HG02678 (cell line): ENCODE data around the gene ABCF2.

Experiments
- ATAC-seq: cut with Tn5 transposase; IDR thresholded peaks from one replicate; pipeline ENCODE4 v1.9.1; 2021; ENCODE audit warnings: mild to moderate bottlenecking, moderate library complexity; ENCODE audit not compliant: unreplicated experiment

Gene ABCF2

DNA sequence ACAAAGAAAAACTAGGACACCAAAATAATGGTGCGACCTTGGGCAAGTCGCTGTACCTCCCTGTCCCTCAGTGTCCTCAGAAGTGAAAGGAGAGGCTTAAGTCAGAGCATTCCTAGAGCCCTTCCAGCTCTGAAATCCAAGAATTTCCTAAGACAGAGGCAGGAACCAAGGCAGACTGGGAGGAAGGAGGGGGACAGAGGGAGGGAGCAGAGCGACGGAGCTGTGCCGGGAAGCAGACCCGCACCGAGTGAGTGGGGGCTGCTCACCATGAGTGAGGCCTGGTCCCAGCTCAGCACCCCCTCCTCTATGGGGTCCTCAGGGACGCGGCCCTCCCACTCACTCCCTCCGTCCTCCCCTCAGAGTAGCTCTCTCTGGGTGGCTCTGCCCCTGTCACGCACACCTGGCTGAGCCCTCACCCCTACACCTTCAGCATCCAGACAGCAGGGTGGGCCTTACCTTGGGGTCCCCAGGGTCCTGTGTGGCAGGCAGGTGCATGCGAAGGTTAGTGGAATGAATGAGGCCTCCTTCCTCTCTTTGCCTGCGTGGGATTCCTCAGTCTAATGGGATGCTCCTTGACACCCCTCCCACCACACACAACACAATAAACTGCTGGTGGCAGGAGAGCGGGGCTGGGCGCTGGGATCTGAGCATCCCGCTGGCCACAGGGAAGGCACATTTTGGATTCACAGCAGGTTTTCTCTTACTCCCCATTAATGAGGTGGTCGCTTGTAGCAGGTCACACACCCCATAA, 26.1 kb upstream of the ABCF2 start:
- no peak for ATAC-seq

DNA sequence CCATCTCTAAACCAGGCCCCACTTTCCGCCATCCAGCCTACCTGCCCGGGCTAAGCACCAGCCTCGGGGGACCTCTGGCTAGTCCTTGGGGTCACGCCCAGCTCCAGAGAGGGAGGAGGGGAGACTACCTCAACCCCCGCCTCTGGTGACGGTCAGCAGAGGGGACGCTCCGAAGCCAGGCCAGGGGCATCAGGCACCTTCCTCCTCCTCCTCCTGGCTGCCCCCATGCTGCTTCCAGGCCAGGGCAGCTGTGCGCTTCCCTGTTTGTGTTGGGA, 25.5 kb upstream of the ABCF2 start:
- ATAC-seq: no peak

DNA sequence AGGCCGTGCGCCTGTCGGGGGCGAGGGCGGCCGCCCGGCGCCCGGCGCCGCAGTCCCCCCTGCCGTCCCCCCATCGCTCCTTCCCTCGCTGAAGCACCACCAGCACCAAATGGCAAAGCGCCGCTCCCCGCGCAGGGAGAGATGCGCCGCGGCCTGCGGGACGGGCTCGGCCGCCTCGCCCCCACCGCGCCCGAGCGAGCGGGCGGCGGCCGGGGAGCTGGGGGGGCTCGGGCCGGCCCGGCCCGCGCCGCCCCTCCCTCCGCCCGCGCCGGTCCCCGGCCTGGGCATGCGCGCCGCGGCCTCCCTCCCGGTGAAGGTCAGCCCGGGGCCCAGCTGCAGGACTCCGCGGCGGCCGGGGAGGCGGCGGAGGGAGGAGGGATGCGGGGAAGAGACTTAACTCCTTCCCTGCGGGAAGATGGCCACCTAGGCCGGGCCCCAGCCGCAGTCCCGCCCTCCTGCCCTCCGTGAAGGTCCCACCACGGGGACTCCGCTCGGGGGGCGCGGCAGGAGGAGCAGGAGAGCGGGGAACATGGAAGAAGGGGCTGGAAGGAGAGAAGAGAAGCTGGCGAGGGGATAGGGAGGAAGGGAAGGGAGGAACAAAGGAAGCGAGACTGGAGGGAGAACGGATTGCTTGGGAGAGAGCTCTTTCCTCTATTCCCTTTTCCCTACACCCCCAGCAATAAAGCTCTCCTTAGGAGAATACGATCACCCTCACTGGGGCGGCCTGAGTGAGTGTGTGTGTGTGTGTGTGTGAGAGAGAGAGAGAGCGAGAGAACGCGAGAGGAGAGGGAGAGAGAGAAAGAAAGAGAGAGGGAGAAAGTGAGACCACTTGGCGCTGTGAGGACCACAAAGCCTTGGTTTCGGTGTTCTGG, 24.9 kb upstream of the ABCF2 start:
- ATAC-seq: no peak

DNA sequence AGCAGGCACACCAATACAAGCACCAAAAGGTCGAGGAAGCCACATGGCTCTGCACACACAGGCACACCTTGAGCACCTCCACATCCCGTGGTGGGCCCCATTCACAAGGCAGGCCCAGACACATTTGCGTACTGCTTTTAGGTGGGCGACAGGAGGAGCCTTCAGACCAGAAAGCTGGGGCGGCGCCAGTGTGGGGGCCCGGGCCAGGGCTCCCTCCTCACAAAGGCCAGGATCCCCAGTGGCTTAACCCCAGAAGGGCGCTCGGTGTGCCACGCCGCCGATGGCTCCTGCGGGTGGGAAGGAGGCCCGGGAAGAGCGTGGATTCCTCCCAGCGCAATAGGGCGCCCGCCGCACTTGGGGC, 24.3 kb upstream of the ABCF2 start:
- no peak for ATAC-seq

DNA sequence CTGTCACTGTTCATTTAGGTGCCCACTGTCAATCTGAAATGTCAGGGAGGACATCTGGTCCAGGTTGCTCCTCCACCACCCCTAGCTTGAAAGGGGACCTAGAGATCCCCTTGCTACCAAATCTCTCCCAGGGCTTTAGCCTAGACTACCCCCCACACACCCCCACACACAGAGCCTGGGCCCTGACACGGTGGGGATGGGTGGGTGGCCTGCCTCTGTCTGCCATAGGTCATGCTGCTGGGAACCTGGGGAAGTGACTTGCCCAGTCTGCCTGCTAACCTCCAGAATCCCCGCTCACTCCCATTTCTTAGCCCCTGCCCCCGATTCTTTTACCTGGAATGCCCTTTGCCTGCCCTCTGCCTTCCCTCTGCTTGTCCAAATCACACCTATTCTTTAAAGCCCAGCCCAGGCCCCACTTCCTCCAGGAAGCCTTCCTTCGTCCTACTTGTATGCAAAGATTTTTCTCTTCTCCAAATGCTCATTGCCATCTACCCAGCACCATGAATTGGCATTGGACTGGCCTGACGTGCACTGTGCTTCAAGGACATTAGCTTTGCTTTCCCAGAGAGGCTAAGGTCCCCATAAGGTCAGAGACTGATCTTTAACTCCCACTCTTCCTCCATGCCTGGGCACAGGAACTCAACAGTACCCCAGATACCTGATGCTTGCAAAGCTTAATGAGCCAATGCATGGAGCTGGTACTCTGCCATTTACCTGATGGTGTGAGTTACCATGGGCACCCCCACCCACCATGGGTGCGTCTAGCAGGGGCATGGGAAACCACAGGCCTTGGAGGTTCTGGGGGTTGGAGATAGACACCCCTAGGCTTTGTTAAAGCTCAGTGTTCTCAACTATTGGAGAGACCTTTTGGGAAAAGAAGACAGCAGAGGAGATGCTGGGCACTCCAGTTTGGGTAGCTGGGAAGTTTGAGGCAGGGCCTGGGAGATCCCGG, 23.5 kb upstream of the ABCF2 start:
- ATAC-seq: no peak

DNA sequence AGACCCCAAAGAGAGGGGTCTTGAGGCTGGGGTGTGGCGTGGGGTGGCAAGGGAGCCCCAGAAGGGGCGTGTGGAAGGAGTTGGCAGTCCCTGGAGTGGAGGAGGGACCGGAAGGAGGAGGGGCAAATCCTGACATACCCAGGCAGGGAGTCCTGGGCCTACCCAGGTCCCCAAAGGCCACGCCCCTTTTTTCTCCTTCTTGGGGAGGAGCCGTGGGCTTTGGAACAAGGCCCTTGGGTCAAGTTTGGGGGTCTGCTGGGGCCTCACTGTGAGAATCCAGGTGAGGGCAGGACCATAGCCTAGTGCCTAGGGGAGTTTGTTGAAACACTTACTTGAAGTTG, 22.7 kb upstream of the ABCF2 start:
- no peak for ATAC-seq

DNA sequence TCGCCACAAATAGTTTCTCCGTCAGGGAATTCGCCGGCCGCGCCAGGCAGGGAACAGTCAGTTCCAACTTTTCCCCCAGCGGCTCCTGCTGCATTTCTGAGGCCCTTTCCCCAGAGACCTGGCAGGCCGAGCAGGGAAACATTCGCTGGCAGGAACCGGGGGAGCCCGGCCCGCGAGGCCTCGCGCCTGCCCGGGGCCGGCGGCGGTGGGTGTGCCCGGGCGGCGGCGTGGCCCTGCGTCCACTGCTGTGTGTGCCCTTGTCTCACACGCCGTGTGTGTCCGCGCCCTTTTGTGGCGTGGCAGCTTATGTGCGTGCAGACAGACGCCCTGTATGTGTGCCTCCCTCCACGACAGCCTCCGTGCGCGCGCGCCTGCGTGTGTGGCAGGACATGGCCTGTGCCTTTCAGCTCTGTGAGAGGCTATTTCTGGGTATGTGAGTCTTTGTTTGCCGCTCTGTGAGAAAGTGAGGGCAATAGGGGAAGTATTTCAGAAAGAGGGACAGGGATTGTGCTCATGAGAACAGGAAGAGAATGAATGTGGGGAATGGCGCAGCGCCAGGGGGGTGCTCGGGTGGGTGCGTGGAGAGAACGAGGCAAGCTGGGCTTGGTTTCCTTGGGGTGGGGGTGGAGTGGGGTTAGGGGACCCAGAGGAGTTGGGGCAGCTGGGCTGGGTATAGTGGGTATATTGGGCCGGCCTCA, 22.2 kb upstream of the ABCF2 start:
- no peak for ATAC-seq

DNA sequence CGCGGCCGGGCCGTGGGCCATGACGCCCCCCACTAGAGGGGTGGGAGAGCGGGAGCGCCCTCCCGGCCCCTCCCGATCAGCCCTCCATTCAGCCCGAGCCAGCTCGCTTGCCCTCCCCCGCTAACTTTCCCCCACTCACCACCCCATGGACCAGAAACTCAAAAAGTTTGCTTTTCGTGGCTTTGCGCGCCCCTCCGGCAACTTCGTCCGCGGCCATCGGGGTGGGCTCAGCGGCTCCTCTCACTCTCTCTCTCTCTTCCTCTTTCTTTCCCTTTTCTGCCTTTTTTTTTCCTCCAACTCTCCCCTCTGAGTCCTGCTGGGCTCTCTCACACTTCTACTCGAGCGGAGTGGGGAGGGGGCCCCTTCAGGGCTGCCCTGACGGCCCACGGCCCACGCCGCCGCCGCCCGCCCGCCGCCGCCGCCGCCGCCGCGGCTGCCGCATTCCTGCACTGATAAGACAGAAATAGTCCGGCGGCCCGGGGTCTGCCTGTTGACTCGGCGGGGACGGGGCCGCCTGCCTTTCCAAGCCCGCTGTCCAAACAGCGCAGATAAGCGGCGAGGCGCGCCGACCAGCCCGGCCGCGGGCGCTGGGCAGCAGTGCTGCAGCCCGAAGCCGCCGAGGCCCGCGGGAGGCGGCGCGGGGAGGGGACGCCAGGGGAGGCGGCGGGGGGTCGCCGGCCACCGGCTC, 21.5 kb upstream of the ABCF2 start, which contains the start of gene SMARCD3:
TSS of gene SMARCD3 (minus strand) at position 349 of the 688 bp plus-strand sequence. CDS start at position 217, 132 bp downstream.
- ATAC-seq: no peak

DNA sequence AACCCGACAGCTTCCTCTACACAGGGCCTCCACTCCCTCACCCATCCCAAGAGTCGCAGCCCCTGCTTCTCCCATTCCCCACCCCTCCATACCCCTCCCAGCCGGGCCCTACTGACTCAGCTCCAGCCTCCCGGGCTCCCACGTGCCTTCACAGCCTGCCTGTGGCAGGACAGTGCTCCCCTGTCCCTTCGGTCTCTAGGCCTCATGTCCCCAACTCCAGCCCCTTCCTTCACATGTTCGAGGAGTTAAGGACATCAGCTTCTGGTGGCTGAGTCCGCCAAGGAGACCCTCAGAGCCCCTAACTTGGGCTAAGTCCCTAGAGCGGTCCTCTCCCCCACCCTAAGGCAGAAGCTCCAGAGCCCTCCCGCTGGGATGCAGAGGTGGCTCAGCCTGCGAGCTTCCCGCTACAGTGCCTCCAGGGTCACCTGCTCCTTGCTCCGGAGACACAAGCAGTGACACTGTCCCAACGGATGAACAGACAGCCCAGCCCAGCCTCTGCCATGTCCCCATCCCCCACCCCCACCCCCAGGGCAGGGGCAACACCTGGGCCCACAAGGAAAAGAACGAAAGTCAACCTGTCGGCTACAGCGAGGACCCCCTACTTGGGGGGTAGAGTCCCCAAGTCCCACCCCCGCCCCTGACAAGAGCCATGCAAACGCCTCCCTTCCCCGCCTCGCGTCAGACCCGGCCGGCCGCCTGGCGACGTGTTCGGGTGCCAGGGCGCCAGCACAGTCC, 20.8 kb upstream of the ABCF2 start:
- no peak for ATAC-seq

DNA sequence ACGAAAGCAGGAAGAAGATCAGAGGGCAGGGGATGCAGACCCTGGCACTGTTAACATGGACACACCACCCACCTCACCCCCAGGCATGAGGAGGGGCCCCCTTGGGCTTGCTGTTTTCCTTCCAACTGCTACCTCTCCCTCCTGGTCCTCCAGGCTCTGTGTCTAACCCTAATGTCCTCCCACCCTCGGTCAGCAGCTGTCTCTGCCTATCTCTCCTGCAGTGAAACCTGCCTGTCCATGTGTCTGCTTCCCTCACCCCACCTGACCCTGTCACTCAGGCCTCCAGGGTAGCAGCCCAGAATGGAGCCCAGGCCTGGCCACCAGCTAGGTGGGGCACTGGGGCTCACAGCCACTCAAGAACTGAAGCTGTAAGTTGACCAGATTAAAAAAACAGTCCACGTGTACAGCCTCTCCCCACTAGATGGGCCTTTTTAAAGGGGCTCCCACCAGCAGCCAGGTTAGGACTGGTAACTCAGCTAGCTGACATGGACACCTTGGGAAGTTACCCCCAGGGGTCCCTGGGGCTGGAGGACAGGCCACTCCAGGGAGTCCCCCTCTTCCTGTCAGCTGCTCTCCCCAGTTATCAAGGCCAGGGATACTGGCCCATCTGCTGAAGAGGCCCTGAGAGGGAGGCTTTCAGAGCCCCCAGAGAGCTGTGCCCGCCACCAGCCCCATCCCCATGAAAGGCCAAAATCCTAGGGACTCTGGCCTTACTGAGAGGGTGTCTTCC, 20.0 kb upstream of the ABCF2 start:
- no peak for ATAC-seq

DNA sequence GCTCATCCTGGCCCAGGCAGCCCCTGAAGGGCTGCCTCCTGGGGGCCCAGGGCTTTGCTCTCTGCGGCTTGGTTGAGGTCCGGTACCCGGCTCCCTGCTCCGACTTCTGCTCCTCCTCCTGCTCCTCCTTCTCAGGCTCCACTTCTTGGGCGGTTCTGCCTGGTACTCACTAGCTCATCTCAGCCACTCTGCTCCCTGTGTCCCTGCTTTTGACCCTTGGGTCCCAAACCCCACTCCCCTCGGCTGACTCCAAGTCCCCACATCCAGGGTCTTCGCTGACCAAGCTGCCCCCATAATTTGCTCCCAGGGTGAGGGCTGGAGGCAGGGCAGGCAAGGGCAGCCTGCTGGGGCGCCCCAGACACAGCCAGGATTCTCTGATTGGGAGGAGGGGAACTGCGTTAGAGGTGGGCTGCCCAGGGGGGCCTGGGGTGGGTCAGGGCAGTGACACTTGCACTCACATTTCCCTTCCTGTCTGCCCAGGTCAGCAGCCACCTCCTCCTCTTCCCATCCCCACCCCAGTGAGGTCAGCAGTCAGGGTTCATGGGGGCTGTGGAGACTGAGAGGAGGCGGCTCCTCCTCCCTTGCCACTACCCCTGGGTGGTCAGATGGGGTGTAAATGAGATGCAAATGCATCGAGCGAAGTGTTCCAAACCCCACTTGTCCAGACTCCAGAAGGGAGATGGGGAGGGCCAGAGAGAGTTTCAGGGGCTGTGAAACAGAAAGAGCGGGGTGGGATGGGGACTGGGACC, 19.3 kb upstream of the ABCF2 start:
- no peak for ATAC-seq

DNA sequence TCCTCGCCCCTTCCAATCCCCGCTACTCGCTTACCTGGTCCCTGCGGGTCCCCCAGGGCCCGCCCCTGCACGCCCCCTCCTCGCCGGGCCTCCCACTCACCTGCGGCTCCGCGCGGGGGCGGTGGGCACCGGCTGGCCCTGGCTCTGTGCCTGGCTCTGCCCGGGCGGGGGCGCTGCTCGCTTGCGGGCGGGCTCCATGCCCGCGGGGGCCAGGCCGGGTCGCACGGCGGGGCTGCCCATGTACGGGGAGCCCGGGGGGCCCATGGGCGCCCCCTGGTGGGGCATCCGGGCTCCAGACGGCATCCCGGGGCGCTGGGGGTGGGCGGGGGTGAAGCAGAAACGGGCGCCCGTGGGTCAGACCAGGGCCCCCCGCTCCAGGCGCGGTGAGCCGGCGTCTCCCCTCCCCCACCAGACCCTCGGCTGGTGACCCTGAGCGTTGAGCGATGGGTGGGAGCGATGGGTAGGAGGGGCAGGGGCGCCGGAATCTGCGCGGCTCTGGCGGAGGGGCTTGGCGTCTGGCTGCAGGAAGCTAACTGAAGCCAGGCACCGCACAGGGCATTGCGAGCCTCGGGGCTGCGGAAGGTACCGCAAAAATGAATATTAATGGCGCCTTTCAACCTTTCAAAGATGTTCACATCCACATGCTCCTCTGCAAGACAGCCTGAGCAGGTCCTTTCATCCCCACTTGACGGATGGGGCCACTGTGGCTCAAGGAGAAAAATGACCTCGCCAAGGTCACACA, 18.5 kb upstream of the ABCF2 start:
- peak; percentile 36 for ATAC-seq

DNA sequence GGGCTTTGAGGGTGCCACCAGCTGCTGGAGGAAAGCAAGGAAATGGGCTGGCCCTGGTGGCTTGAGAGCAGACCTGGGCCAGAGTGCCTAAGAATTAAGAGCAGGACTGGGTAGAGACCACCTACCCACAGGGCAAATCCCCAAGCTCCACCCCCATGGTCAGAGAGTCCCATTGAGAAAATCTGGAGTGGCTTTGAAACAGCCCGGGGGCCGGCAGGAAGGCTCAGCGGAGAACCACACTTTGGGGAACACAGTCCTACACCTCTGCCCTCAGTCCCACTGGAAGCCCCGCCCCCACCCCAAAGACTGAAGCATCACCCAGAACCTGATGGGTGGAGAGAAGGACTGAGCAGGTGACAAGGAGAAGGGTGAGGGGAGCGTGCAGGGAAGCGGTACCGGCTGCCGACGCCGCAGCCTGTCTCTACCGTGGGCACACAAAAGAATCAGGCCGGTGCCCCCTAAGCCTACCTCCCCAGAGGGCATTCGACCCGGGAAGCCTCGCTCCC, 17.9 kb upstream of the ABCF2 start:
- ATAC-seq: no peak

DNA sequence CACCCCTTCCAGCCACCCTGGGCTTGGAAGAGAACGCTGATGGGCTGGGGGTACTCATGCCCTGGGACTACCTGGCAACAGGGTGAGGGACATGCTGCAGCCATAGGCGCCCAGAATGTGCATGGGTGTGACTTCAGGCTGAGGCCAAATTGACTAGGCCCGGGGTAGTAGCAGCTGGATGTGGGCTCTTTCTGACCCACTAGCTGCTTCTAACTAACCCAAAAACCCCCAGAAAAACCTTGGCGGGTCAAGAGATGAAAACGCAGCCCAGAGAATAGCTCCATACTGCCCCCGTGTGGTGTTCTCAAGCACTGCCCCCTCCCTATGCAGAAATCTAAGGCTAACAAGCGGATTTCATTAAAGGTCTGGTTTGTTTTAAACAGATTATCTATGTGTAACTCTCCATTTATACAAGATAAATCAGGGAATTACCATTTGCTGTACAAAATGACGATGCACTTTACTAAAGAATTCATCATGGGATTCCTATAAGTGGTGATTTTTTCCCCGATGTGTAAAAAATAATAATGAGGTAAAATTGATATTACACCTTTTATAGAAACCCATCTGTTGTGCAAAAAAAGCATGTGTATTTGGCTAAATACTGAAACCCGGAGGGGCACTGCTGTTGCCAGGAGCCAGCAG, 17.3 kb upstream of the ABCF2 start:
- ATAC-seq: no peak

DNA sequence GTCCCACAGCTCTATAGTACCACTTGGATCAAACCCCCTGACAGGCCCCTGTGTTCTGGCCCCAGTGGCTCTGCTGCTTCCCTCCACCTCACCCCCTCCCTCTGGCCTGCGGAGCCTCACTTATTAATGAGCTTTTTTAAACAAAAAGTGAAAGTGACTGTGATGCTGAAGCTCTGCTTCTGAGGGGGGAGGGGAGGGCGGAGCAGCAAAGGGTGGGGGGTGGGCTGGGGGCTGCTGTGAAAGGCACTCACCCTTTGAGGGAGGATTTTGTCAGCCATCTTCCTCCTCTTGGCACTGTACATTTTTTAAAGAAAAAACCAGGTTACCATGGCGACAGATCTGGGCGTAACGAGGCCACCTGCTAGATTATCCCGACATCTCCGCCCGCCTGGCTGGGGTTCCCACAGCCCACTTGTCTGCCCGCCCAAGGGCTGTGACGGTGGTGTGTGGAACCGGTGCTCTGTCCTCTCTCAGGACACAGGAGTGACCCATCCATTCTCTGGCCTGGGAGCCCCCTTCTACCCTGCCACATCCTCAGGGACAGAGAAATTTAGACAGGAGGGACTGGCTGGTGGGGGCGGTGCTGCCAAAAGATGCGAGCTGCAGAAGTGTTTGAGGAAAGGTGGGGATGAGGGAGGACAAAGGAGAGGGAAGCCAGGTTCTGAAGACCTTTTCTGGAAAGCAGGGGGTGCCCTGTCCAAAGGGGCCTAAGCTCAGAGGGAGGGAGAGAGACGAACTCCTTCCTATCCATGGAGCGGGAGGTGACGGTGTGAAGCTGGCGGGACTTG, 16.6 kb upstream of the ABCF2 start:
- no peak for ATAC-seq

DNA sequence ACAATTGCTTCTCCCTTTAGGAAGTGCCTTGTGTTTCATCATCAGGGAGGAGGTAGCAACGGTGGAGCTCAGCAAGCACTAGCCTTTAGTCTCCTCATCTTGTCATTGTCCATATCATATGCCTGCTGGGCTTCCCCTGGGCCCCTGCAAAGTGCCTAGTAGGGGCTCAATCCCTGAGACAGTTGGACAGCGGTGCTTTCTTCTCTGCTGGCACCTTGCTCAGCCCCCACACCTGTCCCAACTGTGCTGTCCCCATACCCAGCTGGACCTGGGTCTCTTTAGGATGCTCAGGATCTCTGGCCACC, 16.0 kb upstream of the ABCF2 start:
- no peak for ATAC-seq
